Myocyte (in vitro differentiated cells): ENCODE measurements around the gene SDHD. TPM values are rescaled to one million over a fixed set of nuclear protein-coding genes. Genes with fewer than 3 reads are reported as not detected.
"Not testable (repeated sequence)": the region's sequence is repeated elsewhere in the genome, so short reads cannot be mapped to it uniquely, and the experiment has no call there.

Experiments
- DNase-seq: peaks from one replicate; pipeline ENCODE4 v3.0.0-alpha.2; 2012; ENCODE audit warnings: low read depth
- polyA plus RNA-seq: library from polyadenylated mRNA; unstranded; fragments of >200 nt; gene quantifications from one replicate; pipeline ENCODE4 v1.2.1, GENCODE V29; 2012; ENCODE audit warnings: missing spikeins
- total RNA-seq: library from RNA; depleted of rRNA; stranded (reverse); fragments of >200 nt; gene quantifications from 2 replicates; pipeline ENCODE4 v1.2.3, GENCODE V29; 2014

The SDHD gene
- total RNA-seq = 107 and 123 TPM in 2 replicates
- polyA plus RNA-seq = 72.0 TPM

GRCh38 chr11:112086422-112087191 is at the start of gene SDHD, which contains the start of gene TIMM8B:
SDHD (plus strand) TSS chr11:112086873; CDS start chr11:112086908, 35 bp downstream.
TIMM8B (minus strand) TSS chr11:112086756; CDS start chr11:112086723, 33 bp downstream.
- DNase-seq = peak; percentile 99

DNA sequence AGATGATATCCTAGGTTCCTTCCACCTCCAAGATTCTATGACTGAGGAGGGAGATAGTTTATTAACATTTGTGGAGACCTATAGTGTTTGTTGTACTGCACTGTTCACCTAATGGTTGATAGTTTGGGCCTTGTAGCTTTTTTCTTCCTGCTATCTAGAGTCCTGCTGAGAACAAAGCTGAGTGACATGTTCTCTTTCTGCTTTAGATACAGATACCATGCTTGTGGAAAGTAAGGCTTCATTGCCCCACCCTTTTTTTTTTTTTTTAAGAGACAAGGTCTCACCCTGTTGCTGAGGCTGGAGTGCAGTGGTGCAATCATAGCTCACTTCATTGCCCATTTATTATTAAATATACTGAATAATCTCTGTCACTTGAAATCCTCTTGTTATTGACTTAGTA is 49.1 kb upstream of the SDHD start:
- DNase-seq = no peak

DNA sequence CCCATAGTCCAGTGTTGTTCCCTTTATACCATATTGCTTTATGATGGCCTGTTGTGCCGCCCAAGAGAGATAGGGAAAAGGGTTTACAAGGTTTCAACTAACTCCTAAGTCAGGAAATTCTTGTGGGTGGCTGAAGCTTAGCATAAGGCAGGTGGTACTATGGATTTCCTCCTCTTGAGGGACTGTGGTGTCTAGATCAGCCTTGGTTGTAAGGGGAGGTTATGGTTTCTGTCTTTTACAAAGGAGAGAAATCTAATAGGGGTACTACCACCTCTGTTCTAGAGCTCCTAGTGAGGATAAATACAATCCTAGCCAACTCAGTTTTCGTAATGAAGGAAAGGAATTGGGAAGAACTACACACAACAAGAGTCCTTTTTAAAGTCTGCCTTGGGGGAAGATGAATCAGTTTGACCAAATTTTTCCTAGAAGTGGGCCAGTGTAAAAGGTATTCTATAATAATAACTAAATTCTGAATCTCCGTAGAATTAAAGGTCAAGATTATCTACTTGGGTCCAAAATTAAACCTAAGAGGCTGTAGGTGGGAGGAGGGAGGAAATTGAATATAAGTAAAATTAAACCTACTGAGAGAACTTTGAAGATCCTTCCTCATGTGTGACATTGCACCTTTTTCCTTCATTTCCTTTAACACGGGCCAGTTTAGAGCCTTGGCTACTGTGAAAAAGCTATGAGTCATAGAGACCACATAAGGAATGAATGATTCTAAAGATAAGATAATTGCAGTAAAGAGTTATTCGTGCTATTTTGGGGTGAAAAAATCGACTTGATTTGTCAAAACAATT is 44.3 kb upstream of the SDHD start:
- DNase-seq = peak; percentile 23

DNA sequence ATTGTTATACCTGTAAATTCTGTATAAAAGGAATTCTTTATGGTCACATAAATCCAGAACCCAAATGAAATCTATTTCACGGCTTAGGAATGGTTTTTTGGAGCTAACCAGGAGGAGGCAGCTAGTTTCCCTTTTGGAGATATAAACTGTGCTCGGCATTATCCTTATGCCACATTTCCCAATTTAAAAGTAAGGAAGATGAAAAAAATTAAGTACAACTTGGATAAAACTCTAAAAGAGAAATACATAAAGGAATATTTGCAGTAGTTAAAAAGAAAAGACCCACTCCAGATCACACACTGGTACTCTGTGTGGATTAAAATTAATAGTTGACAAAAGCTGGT is 43.7 kb upstream of the SDHD start:
- DNase-seq = no peak

DNA sequence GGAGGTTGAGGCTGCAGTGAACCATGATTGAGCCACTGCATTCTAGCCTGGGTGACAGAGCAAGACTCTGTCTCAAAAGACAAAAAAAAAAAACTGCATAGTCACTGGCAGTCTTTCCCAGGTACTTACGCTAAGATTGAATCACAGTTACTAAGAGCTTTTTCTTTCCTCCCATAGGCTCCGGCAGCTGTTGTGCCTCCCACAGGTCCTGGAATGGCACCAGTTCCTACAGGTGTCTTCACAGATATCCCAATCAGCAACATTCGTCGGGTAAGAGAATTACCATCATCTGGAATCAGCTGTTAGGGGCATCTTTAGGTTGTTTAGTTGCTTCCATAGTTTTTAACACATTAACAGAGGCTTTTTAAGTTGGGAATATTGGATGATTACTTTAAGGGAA is 41.7 kb upstream of the SDHD start:
- no peak for DNase-seq

GRCh38 chr11:112046647-112047046 is 40.0 kb upstream of the SDHD start:
- not testable (repeated sequence) for DNase-seq

- DNase-seq = not testable (repeated sequence)
These were observed 38.4 kb upstream of the SDHD start for GRCh38 chr11:112048256-112048655.

DNA sequence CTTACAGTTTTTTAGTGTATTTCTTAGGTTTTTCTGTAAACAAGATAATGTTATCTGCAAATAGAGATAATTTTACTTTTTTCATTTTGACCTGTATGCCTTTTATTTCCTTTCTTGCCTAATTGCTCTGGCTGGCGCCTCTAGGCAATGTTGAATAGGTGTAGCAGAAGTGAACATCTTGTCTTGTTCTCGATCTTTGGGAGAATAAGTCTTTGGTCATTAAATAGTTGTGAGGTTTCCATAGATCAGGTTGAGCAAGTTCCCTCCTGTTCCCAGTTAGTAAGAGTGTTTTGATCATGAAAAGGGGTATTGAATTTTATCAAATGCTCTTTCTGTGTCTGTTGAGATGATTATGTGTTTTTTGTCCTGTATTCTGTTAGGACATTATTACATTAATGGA is 36.9 kb upstream of the SDHD start:
- DNase-seq = no peak

GRCh38 chr11:112050721-112051120 is 36.0 kb upstream of the SDHD start:
- no peak for DNase-seq

GRCh38 chr11:112051768-112052167 is 34.9 kb upstream of the SDHD start:
- DNase-seq = no peak

GRCh38 chr11:112057170-112057569 is 29.5 kb upstream of the SDHD start:
- DNase-seq = no peak

GRCh38 chr11:112058103-112058502 is 28.6 kb upstream of the SDHD start:
- DNase-seq = no peak

DNA sequence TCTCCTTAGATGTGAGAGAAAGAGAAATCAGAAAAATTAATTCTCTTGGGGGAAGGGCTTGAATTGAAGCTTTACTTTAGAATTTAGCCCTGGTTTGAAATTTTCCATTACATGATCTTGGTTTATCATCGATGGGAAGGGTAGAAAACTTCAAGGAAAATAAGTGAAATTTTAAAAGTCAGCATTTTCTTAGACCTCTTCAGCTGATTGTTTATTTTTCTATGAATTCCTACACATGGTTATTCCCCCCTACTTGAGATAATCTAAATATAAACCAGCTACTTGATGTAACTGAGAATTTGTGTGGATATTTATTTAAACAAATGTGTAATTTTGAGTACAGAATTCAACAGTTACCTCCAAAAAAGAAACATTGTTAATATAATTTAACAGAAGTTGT is 23.8 kb upstream of the SDHD start:
- DNase-seq = no peak

DNA sequence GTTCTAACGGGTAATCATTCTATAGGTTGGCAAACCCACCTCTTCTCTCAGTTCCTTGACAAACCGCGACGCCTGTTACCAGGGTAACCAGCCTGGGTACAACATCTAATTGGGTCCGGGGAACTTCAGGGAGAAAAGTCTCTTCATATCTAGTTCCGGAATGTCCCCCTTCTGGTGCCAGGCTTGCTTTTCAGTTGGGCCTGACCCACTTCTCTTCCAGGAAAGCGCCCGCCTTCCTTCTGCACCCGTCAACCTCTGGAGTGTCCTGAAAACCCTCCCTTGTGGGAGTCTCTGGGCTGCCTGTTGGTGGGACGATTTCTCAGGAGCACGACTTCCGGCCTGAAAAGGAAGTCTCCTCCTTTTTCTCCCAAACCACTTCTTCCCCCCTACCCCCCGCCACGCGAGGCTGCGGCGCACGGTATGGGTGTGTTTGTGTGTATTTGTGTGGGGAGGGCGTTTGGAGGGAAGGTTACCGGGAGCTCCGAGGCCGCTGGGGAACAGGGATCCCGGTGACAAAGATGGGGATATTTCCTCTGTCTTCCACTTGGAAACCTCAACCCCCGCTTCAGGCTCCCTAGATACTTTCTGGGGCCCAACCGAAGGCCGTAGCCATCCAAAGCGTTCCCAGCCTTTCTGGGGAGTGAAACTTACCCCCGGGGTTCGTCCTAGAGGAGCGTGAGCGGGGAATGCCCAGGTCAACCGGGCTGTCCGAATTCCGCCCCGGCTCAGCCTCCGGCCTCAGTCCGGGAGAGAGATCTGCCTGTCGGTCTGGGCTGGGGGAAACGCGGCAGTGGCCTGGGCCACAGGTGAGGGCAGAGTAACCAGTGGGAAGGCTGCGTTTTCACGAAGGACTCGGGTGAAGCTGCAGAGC is 12.5 kb upstream of the SDHD start, which contains the start of the genes NKAPD1 and PIH1D2:
Gene NKAPD1, plus strand, starts transcription at position 359 of the 871 bp plus-strand sequence. CDS start 1,276 bp downstream, outside the sequence.
Gene PIH1D2, minus strand, starts transcription at position 77 of the 871 bp plus-strand sequence. CDS start 843 bp downstream, outside the sequence.
- DNase-seq = peak; percentile 90

DNA sequence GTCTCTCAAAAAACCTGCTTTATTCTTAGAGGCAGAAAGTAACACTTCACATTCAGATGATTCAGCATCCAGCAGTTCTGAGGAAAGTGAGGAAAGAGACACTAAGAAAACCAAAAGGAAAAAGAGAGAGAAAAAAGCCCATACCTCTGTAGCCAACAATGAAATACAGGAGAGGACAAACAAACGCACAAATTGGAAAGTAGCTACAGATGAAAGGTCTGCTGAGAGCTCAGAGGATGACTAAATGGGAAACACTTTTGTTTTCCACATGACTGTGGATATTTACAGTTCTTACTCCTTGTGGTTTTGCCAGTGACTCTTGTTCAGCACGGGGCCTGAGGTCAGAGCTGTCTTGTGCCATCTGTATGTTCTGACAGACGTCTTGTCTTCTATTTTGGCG is 3.9 kb upstream of the SDHD start:
- peak; percentile 92 for DNase-seq

DNA sequence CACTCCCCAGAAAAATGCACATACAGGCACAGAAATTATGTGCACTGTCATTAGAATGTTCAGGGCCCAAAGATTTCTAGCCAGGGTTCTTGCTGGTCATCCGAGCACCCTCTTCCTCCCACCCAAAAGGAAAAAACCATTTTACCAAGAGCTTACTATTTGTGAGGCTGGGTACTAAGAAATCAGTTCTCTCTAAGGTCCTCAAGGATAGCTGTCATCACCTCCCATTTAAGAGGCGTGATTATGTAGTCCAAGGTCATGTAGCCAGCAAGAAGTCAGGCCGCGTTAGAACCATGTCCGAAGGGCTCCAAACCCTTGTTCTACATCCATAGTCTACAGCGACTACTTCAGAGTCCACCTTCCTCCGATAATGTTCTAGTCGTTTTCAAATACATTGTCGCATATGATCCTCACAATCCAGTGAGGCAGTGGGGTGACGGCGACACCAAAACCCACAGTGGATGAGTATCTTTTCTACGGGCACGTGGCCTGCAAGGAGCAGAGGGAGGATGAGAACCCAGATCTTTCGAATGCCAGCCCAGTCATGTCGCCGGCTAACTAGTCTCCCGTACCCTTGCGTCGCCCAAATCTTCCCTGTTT is 751 bp upstream of the SDHD start:
- peak; percentile 56 for DNase-seq

- no peak for DNase-seq
These were observed 539 bp downstream of the SDHD start for GRCh38 chr11:112087212-112087611.

GRCh38 chr11:112095302-112095701 is 8.6 kb downstream of the SDHD start:
- not testable (repeated sequence) for DNase-seq

- DNase-seq = no peak
These were observed 9.5 kb downstream of the SDHD start for GRCh38 chr11:112096194-112096593.

- DNase-seq = no peak
These were observed 11.3 kb downstream of the SDHD start for GRCh38 chr11:112097734-112098528.
